GM12878 (cell line): Measurements from ENCODE around the gene ATN1. TPM values are rescaled to one million over a fixed set of nuclear protein-coding genes. Genes with fewer than 3 reads are reported as not detected.

Source experiments
- ATAC-seq: fragments of 200-7000 bp; cut with Tn5 transposase; 3 replicates; pipeline ENCODE4 v1.9.1; 2020; ENCODE audit warnings: mild to moderate bottlenecking, moderate library complexity
- BruUV-seq: library from RNA; stranded (reverse); fragments of 400-500 nt; replicated peaks from 2 replicates; lab custom pipeline; 2021; lab: Mats Ljungman, UMichigan
- CTCF ChIA-PET: fragments of 300-600 bp; sonication (Branson Sonifier 250); formaldehyde crosslinking; extraction: SDS; loops from one replicate; lab custom pipeline; 2021; ENCODE audit warnings: inconsistent platforms; lab: Yijun Ruan, JAX
- POLR2A ChIA-PET: fragments of 350-600 bp; formaldehyde crosslinking; extraction: SDS; loops from one replicate; lab custom pipeline; 2021; ENCODE audit warnings: inconsistent platforms; lab: Charles Lee
- RAD21 ChIA-PET: fragments of 300-600 bp; sonication (Branson Sonifier 250); formaldehyde crosslinking; loops from one replicate; lab custom pipeline; 2023; ENCODE audit warnings: antibody characterized with exemption; ENCODE audit not compliant: unreplicated experiment; lab: Charles Lee
- SMC1A ChIA-PET: fragments of 300-600 bp; sonication (Branson Sonifier 250); formaldehyde crosslinking; loops from one replicate; lab custom pipeline; 2023; ENCODE audit not compliant: unreplicated experiment, uncharacterized antibody; lab: Charles Lee
- DNase-seq: peaks from one replicate; pipeline ENCODE4 v3.0.0-alpha.2; 2011; ENCODE audit warnings: low read depth, low spot score
- FAIRE-seq: peaks from 3 replicates; lab custom pipeline; 2011; peaks lifted over from hg19 to GRCh38; lab: Jason Lieb, UNC
- H2AFZ ChIP-seq: 2 replicates; pipeline ENCODE4 v1.6.0; 2011; ENCODE audit warnings: low read depth, low read length, control low read depth; ENCODE audit not compliant: control insufficient read depth
- H3K27ac ChIP-seq: 2 replicates; pipeline ENCODE4 v1.5.1; 2011; ENCODE audit warnings: control low read depth; ENCODE audit not compliant: control insufficient read depth, insufficient read depth
- H3K27me3 ChIP-seq, 2 experiments: replicated peaks in 1 of 2; 2 replicates each; pipeline versions ENCODE4 v1.6.0 to v1.6.1; 2011; ENCODE audit warnings: low read length in 1 of 2; ENCODE audit not compliant: control insufficient read depth in 2 of 2, insufficient read depth in 2 of 2
- H3K36me3 ChIP-seq, 2 experiments: 2 replicates each; pipeline ENCODE4 v1.5.1; 2011; ENCODE audit warnings: low read length in 1 of 2; ENCODE audit not compliant: control insufficient read depth in 2 of 2, insufficient read depth in 2 of 2
- H3K4me1 ChIP-seq: 2 replicates; pipeline ENCODE4 v1.6.1; 2011; ENCODE audit warnings: mild to moderate bottlenecking, low read length, moderate library complexity, mixed read lengths; ENCODE audit not compliant: control insufficient read depth, insufficient read depth
- H3K4me2 ChIP-seq: 2 replicates; pipeline ENCODE4 v1.6.0; 2011; ENCODE audit warnings: control low read depth; ENCODE audit not compliant: control insufficient read depth, insufficient read depth
- H3K4me3 ChIP-seq: fragments of 200-600 bp; sonication (generic); 2 replicates; pipeline ENCODE4 v1.5.1; 2016
- H3K79me2 ChIP-seq: 2 replicates; pipeline ENCODE4 v1.6.0; 2011; ENCODE audit warnings: low read length; ENCODE audit not compliant: control insufficient read depth, insufficient read depth
- H3K9ac ChIP-seq: 2 replicates; pipeline ENCODE4 v1.8.0; 2011; ENCODE audit warnings: low read length, control low read depth, mixed read lengths; ENCODE audit not compliant: control insufficient read depth, insufficient read depth
- H3K9me3 ChIP-seq: replicated peaks from 3 replicates; pipeline ENCODE4 v1.5.1; 2011; ENCODE audit warnings: mild to moderate bottlenecking, low read length; ENCODE audit not compliant: control insufficient read depth, insufficient read depth
- H4K20me1 ChIP-seq: 2 replicates; pipeline ENCODE4 v1.6.0; 2011; ENCODE audit not compliant: control insufficient read depth, insufficient read depth
- BMI1 ChIP-seq: fragments of 450-650 bp; IDR thresholded peaks from 2 replicates; pipeline ENCODE4 v1.6.1; 2016; ENCODE audit warnings: mild to moderate bottlenecking, moderate library complexity, borderline replicate concordance
- BRCA1 ChIP-seq: IDR thresholded peaks from 2 replicates; pipeline ENCODE4 v1.6.1; 2011; ENCODE audit warnings: low read depth, low read length, improper control_type of control experiment
- CBX5 ChIP-seq: sonication (generic); IDR thresholded peaks from 2 replicates; pipeline ENCODE4 v1.6.1; 2016; ENCODE audit warnings: low read depth, moderate library complexity, mild to moderate bottlenecking, inconsistent platforms
- CREB1 ChIP-seq: IDR thresholded peaks from 2 replicates; pipeline ENCODE4 v1.6.1; 2012; ENCODE audit warnings: low read depth, mild to moderate bottlenecking, inconsistent platforms
- DPF2 ChIP-seq: fragments of 450-650 bp; IDR thresholded peaks from 2 replicates; pipeline ENCODE4 v1.6.1; 2017; ENCODE audit warnings: mild to moderate bottlenecking
- E4F1 ChIP-seq: fragments of 450-650 bp; IDR thresholded peaks from 2 replicates; pipeline ENCODE4 v1.6.1; 2018; ENCODE audit warnings: borderline replicate concordance, mild to moderate bottlenecking; ENCODE audit not compliant: partially characterized antibody
- ELK1 ChIP-seq: IDR thresholded peaks from 2 replicates; pipeline ENCODE4 v1.6.1; 2012; ENCODE audit warnings: low read depth, low read length, improper control_type of control experiment
- HSF1 ChIP-seq: fragments of 150-350 bp; IDR thresholded peaks from 2 replicates; pipeline ENCODE4 v1.6.1; 2014; ENCODE audit warnings: mild to moderate bottlenecking, low read depth, low read length
- MTA3 ChIP-seq: IDR thresholded peaks from 2 replicates; pipeline ENCODE4 v1.6.1; 2012; ENCODE audit warnings: low read length, inconsistent platforms, borderline replicate concordance
- NR2C2 ChIP-seq: IDR thresholded peaks from 2 replicates; pipeline ENCODE4 v1.6.1; 2011; ENCODE audit warnings: borderline replicate concordance, low read depth; ENCODE audit not compliant: control insufficient read depth, insufficient read length
- NR2F1 ChIP-seq: fragments of 450-650 bp; conservative IDR thresholded peaks from 2 replicates; pipeline ENCODE4 v1.6.1; 2017; ENCODE audit warnings: mild to moderate bottlenecking
- POU2F2 ChIP-seq: IDR thresholded peaks from 3 replicates; pipeline ENCODE4 v1.6.1; 2011; ENCODE audit warnings: low read depth, mild to moderate bottlenecking, low read length, borderline replicate concordance
- RCOR1 ChIP-seq: conservative IDR thresholded peaks from 2 replicates; pipeline ENCODE4 v1.6.1; 2012; ENCODE audit warnings: low read depth, low read length, improper control_type of control experiment
- RELB ChIP-seq: fragments of 450-650 bp; IDR thresholded peaks from 2 replicates; pipeline ENCODE4 v1.6.1; 2017; ENCODE audit warnings: low read depth, mild to moderate bottlenecking, moderate library complexity
- TCF12 ChIP-seq: IDR thresholded peaks from 2 replicates; pipeline ENCODE4 v1.6.1; 2011; ENCODE audit warnings: low read depth, mild to moderate bottlenecking, low read length
- ZBED1 ChIP-seq: IDR thresholded peaks from 2 replicates; pipeline ENCODE4 v1.6.1; 2016; ENCODE audit warnings: borderline replicate concordance
- WGBS: methylation state at CpG from one replicate; pipeline ENCODE4 v1.1.6; 2016; ENCODE audit warnings: low lambda C conversion rate; ENCODE audit not compliant: insufficient replicate concordance, insufficient coverage; ENCODE audit errors: missing lambda C conversion rate; 5-methylcytosine and 5-hydroxymethylcytosine counted together
- in situ Hi-C: fragments of 300-500 bp; cut with MboI; formaldehyde crosslinking; loops from 9 replicates; pipeline ENCODE4 v1.14.3; 2018; ENCODE audit warnings: mixed read lengths
- intact Hi-C: fragments of 100-400 bp; cut with micrococcal nuclease; formaldehyde crosslinking; loops from one replicate; pipeline ENCODE4 v1.14.2; 2022; ENCODE audit not compliant: unreplicated experiment
- polyA plus RNA-seq, 11 experiments: library from polyadenylated mRNA; depleted of rRNA in 4 of 11; unstranded in 6 of 11; stranded (reverse) in 5 of 11; fragments of >200 nt; fragmentation: Nextera tagmentation in 4 of 11; fragmentation: Illumina TruSeq in 1 of 11; extraction: Ambion mirVana in 4 of 11; extraction: Trizol in 1 of 11; gene quantifications; 1 replicate in 1 of 11; 2 replicates in 10 of 11; pipeline versions ENCODE4 v1.2.1 to v1.2.3, GENCODE V29; 2011 to 2016; ENCODE audit warnings: inconsistent platforms in 2 of 11, missing spikeins in 2 of 11, low read depth in 1 of 11
- total RNA-seq, 4 experiments: library from RNA; depleted of rRNA in 3 of 4; stranded (reverse); fragments of >200 nt in 3 of 4; fragmentation: Illumina TruSeq in 1 of 4; extraction: Trizol in 1 of 4; gene quantifications; 2 replicates each; pipeline versions ENCODE4 v1.2.1 to v1.2.3, GENCODE V29; 2013 to 2021

ATN1 gene
- total and polyA plus RNA-seq, 10 of the 15 experiments (the other 5 are each of a cell fraction or from before 2014, with no cell fraction given): 0.08 to 44.5 (median 5.0) TPM

GRCh38 chr12:6925239-6925539 lies 2.6 kb upstream of the ATN1 start:
- WGBS: 100% methylated on average over 1 of the region's 1 CpG
- H3K36me3 ChIP-seq: peaks cover 0 to 8% of the 10 kb centered on the region in 2 experiments; a peak in 2 of 4 replicates
- H3K27me3 ChIP-seq: no peaks in the 10 kb centered on the region
- BruUV-seq: no TSS peak
- H3K9ac ChIP-seq: no peak overlapping the region
- H3K27ac ChIP-seq: no peak overlapping the region
- H2AFZ ChIP-seq: no peak overlapping the region
- FAIRE-seq (no peak), DNase-seq (no peak), ATAC-seq (no peak)
- no peaks in the 10 kb centered on the region for H4K20me1 ChIP-seq
- intact Hi-C loops (loop anchor here (2.0 kb wide), 2 partner anchors 14 to 56 kb away; no protein-coding TSS in a partner anchor), in situ Hi-C loops (no loop called here)
- peaks cover 34% of the 10 kb centered on the region for H3K79me2 ChIP-seq
- no peak overlapping the region for H3K4me2 ChIP-seq
- no peak overlapping the region for H3K4me3 ChIP-seq
- ChIA-PET POLR2A (interaction anchor here (0.5 to 4.8 kb wide), 15 partner anchors 11 to 464 kb away, joined by 3 to 28 read pairs (median 4); partner anchors contain the start of genes C12orf57, C1RL, ENO2 and RNU7-1), RAD21 (interaction anchor here (0.9 to 4.6 kb wide), 11 partner anchors 11 to 187 kb away, joined by 3 to 45 read pairs (median 7); partner anchors contain the start of genes C12orf57, C1RL, LPCAT3 and RNU7-1), SMC1A (interaction anchor here (1.0 to 3.9 kb wide), 12 partner anchors 8 to 182 kb away, joined by 3 to 29 read pairs (median 4); partner anchors contain the start of genes C12orf57 and RNU7-1), CTCF (interaction anchor here (0.5 to 6.2 kb wide), 22 partner anchors 8 to 185 kb away, joined by 3 to 111 read pairs (median 10); partner anchors contain the start of genes C12orf57, C1RL, ENO2 and LPCAT3)
- TF ChIP-seq DPF2 (no peak), POU2F2 (no peak), RELB (no peak), ELK1 (no peak), NR2F1 (no peak), BRCA1 (no peak), BMI1 (no peak), HSF1 (no peak), MTA3 (no peak), TCF12 (no peak), ZBED1 (no peak), E4F1 (no peak), CBX5 (no peak), NR2C2 (no peak), CREB1 (no peak), RCOR1 (no peak)
- no peaks in the 10 kb centered on the region for H3K9me3 ChIP-seq
- H3K4me1 ChIP-seq: peaks cover 52% of the 10 kb centered on the region
